Large intestine (tissue), 3 donors: ENCODE measurements around the gene LIN52. TPM values are rescaled to one million over a fixed set of nuclear protein-coding genes. Genes with fewer than 3 reads are reported as not detected.

ENCODE experiments used
- DNase-seq, 2 donors: peaks; one replicate each; pipeline versions ENCODE4 v3.0.0 to v3.0.0-alpha.2; 2013
- H3K27ac ChIP-seq: one replicate; pipeline ENCODE4 v1.5.1; 2013; ENCODE audit warnings: low read length
- H3K27me3 ChIP-seq: 2 replicates; pipeline ENCODE4 v1.6.1; 2013; ENCODE audit warnings: low read length; ENCODE audit not compliant: control insufficient read depth, insufficient read depth
- H3K36me3 ChIP-seq: 2 replicates; pipeline ENCODE4 v1.6.1; 2013; ENCODE audit warnings: low read length; ENCODE audit not compliant: control insufficient read depth, insufficient read depth
- H3K4me1 ChIP-seq: one replicate; pipeline ENCODE4 v1.6.1; 2013; ENCODE audit warnings: low read length; ENCODE audit not compliant: control insufficient read depth, insufficient read depth
- H3K4me3 ChIP-seq: one replicate; pipeline ENCODE4 v1.5.1; 2013; ENCODE audit warnings: low read length
- H3K9me3 ChIP-seq: one replicate; pipeline ENCODE4 v1.6.1; 2013; ENCODE audit warnings: mild to moderate bottlenecking, low read depth, low read length, moderate library complexity; ENCODE audit not compliant: control insufficient read depth
- WGBS: methylation state at CpG from one replicate; pipeline ENCODE4 v1.1.5; 2013; ENCODE audit warnings: low lambda C conversion rate; ENCODE audit not compliant: insufficient coverage; 5-methylcytosine and 5-hydroxymethylcytosine counted together
- polyA plus RNA-seq: library from polyadenylated mRNA; unstranded; fragments of 120-200 nt; gene quantifications from one replicate; pipeline ENCODE4 v1.2.1, GENCODE V29; 2013

The LIN52 gene
- polyA plus RNA-seq, 1 donor, result 11.1 TPM

DNA sequence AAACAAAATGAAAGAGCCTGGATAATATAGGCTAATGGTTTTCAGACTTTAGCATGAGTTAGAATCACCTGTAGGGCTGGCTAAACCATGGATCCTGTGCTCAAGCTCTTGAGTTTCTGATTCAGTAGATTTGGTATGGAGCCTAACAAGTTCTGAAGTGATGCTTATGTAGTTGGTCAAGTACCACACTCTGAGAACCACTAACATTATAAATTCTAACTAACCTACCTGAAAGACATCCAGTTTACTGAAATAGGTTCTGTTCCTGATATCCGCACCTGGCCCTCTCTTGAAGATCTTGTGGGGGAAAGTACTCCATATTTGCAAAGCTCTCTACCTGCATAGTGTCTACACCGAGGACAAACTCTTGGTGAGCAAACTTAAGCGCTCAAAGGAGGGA lies 95.1 kb downstream of the LIN52 start:
- no peak for DNase-seq
- Histone ChIP-seq H3K36me3 (no peaks in the 10 kb centered on the region), H3K27me3 (no peaks in the 10 kb centered on the region), H3K9me3 (no peaks in the 10 kb centered on the region), H3K4me3 (no peak overlapping the region), H3K27ac (no peak overlapping the region), H3K4me1 (no peaks in the 10 kb centered on the region)
- WGBS, result 80% methylated on average over 1 of the region's 3 CpGs

DNA sequence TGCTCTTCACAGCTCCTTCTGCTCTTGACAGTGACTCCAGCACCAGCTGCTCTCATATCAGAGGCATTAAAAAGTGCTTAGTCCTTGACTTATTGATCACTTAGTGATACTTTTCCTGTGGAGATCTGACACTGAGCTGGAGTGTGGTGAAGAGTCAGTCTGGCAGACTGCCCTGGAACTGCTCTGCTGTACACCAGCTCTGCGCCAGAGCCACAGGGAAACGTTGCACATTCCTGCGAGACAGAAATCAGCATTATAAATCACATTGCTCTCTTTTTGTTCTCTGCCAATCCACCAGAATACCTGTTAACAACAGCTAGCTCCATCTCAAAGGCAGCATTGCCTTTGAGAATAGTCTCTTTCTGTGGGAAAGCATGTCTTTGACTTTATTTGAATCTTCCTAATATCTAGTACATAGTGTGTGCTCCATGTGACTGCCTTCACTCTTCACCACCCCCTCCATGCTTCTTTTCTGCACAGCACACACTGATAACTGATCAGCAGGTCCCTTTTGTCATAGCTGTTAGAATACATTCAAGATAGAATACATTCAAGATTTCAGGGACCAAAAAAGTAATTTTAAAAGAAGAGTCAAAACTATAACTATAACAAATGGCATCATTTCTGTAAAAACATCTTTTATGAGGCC lies 106.3 kb downstream of the LIN52 start:
- Histone ChIP-seq H3K4me1 (no peaks in the 10 kb centered on the region), H3K27ac (no peak overlapping the region), H3K27me3 (no peaks in the 10 kb centered on the region), H3K9me3 (no peaks in the 10 kb centered on the region), H3K4me3 (no peak overlapping the region), H3K36me3 (peaks cover 2% of the 10 kb centered on the region)
- no peak for DNase-seq
- no CpG with 5 or more reads among the region's 3 CpGs for WGBS

DNA sequence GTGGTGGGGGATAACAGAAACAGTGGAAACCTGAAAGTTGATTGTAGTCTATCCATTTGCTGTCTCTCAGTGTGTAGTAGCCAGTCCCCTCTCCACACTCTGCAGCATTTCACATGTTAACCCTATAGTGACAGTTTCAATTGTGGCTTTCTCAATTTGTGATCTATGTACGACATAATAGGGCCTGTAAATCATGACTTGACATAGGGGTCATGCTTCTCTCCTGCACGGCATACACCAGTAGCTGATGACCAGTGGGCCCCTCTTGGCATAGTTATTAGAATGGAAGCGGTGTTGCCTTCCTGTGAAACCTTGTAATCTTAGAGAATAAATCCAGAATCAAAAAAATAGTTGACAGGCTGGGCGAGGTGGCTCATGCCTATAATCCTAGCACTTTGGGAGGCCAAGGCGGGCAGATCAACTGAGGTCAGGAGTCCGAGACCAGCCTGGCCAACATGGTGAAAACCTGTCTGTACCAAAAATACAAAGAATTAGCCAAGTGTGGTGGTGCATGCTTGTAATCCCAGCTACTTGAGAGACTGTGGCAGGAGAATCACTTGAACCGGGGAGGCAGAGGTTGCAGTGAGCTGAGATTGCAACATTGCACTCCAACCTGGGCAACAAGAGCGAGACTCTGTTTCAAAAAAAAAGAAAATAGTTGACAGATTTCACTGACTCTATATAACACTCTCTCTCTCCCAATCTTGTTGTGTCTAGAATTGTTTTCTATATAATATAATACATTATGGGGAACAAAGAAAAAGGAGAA lies 109.9 kb downstream of the LIN52 start:
- H3K4me1 ChIP-seq, result no peaks in the 10 kb centered on the region
- H3K36me3 ChIP-seq, result peaks cover 10% of the 10 kb centered on the region
- DNase-seq, result no peak
- H3K27me3 ChIP-seq, result no peaks in the 10 kb centered on the region
- H3K9me3 ChIP-seq, result no peaks in the 10 kb centered on the region
- 100% methylated on average over 1 of the region's 8 CpGs for whole genome bisulfite sequencing
- H3K4me3 ChIP-seq, result no peak overlapping the region
- no peak overlapping the region for H3K27ac ChIP-seq

DNA sequence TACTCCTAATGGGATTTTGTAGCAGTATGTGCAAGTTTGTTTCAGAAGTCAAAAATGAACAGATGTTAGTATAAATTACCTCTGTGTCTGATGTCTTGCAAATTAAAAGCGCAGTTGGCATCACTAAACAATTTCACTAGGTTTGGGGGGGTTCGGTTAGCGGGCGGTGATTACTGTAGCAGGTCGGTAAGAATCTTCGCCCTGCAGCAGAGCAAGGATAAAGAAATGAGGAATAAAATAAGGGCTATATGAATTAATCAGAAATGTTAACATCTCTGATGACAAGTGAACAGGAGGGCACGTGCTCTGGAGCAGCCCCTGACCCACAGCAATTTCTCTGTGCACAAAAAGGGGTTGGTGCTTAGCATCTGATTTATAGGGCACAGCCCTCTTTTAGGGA lies 110.9 kb downstream of the LIN52 start:
- Histone ChIP-seq H3K9me3 (no peaks in the 10 kb centered on the region), H3K4me3 (no peak overlapping the region), H3K27me3 (no peaks in the 10 kb centered on the region), H3K36me3 (peaks cover 10% of the 10 kb centered on the region), H3K4me1 (no peaks in the 10 kb centered on the region), H3K27ac (no peak overlapping the region)
- no peak for DNase-seq
- 90% methylated on average over 6 of the region's 7 CpGs for WGBS

DNA sequence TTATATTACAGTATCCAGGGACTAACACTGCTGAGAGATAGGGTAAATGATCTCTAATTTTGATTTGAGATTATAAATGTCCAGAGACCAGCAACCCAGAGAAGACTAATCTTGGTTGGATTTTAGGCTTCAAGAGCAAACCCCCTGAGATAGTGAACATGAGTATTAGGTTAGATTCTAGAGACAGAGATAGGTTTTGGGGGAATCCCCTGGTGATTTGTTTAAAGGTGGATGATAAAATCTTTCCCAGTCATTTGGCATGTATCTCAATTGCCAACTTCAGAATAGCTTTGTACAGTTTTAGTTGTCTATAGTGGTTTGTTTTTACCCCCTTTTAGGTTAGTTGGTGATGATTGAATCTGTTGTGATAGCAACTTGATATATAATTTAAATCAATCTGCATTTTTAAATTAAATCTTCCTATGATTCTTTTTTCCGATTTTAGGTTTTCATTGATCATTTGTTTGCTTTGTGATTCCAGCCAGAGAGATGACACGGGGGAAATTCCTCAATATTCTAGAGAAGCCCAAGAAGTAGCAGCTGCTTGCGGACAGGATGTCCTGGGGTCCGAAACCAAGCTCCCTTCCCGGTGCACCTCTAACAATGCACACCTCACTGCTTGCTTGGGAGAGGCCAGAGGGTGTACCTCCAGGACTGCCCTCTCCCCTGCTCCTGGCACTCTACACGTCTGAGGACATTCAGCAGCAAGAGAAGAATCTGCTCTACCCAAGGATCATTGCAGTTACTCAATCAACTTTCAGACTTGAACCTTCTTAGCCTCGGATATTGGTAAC lies 113.9 kb downstream of the LIN52 start:
- WGBS, result 100% methylated on average over 1 of the region's 7 CpGs
- H3K9me3 ChIP-seq, result no peaks in the 10 kb centered on the region
- no peak overlapping the region for H3K27ac ChIP-seq
- no peaks in the 10 kb centered on the region for H3K27me3 ChIP-seq
- H3K4me3 ChIP-seq, result no peak overlapping the region
- peaks cover 15% of the 10 kb centered on the region for H3K36me3 ChIP-seq
- DNase-seq, result no peak
- H3K4me1 ChIP-seq, result no peaks in the 10 kb centered on the region

DNA sequence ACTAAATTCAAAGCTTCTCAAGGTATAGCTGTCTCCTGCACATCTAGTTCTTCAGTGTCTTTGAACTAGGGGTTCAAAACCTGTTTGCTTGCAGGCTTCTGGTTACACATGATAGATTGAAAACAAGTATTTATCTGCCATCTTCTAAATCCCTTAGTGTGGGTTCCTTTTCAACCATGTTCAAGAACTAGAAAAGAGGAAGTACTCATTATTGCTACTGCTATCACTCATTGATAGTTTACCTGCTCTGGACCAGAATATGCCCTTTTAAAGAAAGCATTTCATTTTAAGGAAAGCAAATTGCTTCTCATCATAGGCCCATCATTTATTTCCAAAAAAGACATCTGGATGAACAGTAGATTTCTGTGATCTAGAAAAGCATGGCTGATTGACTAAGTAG lies 117.4 kb downstream of the LIN52 start:
- no peaks in the 10 kb centered on the region for H3K27me3 ChIP-seq
- no peak overlapping the region for H3K4me3 ChIP-seq
- no peak for DNase-seq
- H3K9me3 ChIP-seq, result no peaks in the 10 kb centered on the region
- no peaks in the 10 kb centered on the region for H3K4me1 ChIP-seq
- peaks cover 15% of the 10 kb centered on the region for H3K36me3 ChIP-seq
- H3K27ac ChIP-seq, result no peak overlapping the region

DNA sequence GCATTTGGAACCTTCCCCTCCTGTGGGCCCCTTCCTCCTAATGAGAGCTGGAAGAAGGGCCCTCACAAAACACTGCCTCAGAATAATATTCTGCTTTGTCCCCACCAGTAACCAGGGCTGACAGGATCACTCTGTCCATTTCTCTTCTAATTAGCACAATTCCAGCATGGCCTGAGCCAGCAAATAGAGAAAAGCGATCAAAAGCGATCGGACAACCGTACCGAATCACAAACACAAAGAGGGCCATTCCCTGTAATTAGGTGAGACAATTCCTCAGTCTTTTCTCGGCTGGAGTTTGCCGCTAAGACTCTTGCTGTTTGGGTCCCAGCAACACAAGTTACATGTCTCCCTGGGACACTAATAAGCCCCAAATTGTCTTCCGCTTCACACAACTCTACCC lies 118.9 kb downstream of the LIN52 start:
- H3K4me3 ChIP-seq, result no peak overlapping the region
- no CpG with 5 or more reads among the region's 8 CpGs for WGBS
- peaks cover 15% of the 10 kb centered on the region for H3K36me3 ChIP-seq
- H3K27ac ChIP-seq, result no peak overlapping the region
- DNase-seq, result no peak
- H3K27me3 ChIP-seq, result no peaks in the 10 kb centered on the region
- H3K4me1 ChIP-seq, result no peaks in the 10 kb centered on the region
- no peaks in the 10 kb centered on the region for H3K9me3 ChIP-seq

DNA sequence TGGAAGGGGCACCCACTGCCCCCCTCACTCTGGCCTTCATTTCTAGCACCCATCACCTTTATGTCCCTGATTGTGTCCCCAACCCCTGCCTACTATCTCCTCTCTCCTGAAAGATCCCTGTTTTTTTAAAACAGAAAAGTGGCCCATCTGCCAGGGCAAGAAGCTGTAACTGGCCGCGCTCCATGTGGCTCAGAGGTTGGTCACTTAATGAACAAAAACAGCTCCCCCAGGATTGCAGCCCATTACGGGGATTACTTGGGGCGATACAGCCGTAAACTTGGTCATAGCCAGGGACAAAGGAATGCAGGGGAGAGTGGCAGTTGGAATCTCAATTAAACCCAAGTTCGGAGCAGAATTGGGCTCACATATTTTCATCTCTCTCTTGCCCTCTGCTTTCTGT lies 119.7 kb downstream of the LIN52 start:
- H3K9me3 ChIP-seq, result no peaks in the 10 kb centered on the region
- peaks cover 2% of the 10 kb centered on the region for H3K27me3 ChIP-seq
- no peak overlapping the region for H3K27ac ChIP-seq
- DNase-seq, result no peak
- H3K36me3 ChIP-seq, result peaks cover 9% of the 10 kb centered on the region
- H3K4me1 ChIP-seq, result no peaks in the 10 kb centered on the region
- WGBS, result 100% methylated on average over 1 of the region's 6 CpGs
- H3K4me3 ChIP-seq, result no peak overlapping the region

DNA sequence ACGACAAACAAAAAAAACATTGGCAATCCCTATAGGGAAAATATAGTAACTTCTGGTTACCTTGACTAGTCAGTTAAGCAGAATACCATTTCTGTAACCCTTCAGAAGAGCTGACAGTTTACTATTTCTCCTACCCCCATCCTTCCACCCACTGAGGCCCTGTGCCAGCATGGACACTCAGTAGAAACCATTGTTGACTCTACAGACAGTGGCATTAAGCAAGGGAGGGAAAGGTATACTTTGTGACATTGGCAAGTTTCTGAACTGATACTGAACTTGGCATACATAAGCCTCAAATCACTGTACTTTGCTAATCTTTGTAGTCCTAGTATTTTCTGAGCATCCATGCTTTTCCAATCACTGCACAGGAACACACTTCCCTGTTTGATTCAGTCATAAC lies 121.1 kb downstream of the LIN52 start:
- no peaks in the 10 kb centered on the region for H3K9me3 ChIP-seq
- no peak for DNase-seq
- peaks cover 8% of the 10 kb centered on the region for H3K36me3 ChIP-seq
- H3K4me3 ChIP-seq, result no peak overlapping the region
- H3K27me3 ChIP-seq, result peaks cover 2% of the 10 kb centered on the region
- H3K27ac ChIP-seq, result no peak overlapping the region
- no CpG with 5 or more reads among the region's 1 CpG for WGBS
- H3K4me1 ChIP-seq, result no peaks in the 10 kb centered on the region

DNA sequence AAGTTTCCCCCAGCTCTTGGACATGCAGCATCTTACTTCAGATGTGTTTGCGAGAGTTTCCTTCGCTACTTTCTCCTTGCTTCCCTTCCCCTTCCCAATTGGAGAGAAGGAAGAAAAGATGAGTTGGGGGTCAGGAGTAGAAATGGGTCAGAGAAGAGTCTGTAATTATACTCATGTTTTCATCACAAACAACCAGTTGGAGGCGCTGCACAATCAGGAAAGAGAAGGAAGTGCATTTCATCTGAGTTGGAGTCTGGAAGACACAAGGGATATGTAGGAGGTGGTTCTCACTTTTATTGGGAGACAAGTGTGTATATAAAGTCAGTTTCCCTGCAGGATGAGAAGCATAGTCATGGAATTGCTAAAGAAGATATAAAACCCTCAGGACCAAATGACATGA lies 123.2 kb downstream of the LIN52 start:
- no peak overlapping the region for H3K27ac ChIP-seq
- 100% methylated on average over 1 of the region's 3 CpGs for WGBS
- H3K4me3 ChIP-seq, result no peak overlapping the region
- H3K4me1 ChIP-seq, result no peaks in the 10 kb centered on the region
- no peaks in the 10 kb centered on the region for H3K9me3 ChIP-seq
- peaks cover 6% of the 10 kb centered on the region for H3K27me3 ChIP-seq
- no peak for DNase-seq
- H3K36me3 ChIP-seq, result peaks cover 6% of the 10 kb centered on the region
